DMS 273 (cell line): ENCODE results near the gene THAP7.
"Not testable (repeated sequence)": the region's sequence is repeated elsewhere in the genome, so short reads cannot be mapped to it uniquely, and the experiment has no call there.

Source experiments
- DNase-seq: peaks from one replicate; lab custom pipeline; 2025; ENCODE audit not compliant: unreplicated experiment; lab: John Stamatoyannopoulos, UW

THAP7 gene

DNA sequence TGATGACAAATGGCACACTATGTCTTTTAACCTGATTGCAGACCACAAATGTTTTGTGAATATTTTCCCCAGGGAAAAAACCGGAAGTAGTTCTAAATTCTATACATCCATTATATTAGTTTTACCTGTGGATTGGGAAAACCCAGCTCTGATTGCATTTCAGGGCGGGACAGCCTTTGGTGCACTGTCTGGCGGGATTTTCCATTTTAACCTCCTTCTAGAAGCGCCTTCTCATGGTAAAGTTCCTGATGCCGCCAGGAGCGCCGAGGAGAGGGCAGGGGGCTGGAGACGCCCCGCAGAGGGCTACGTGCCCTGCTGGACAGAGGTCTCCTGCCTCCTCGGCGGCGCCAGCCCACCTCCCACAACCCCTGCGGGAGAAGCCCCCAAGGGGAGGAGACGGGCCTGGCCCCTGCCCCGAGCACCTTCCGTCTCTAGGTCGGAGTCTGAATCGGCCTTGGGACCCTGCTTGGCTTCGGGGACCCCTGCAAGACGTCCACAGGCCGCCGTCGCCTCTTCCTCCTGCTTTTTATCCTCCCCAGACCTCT lies 11.8 kb upstream of the THAP7 start:
- no peak for DNase-seq

DNA sequence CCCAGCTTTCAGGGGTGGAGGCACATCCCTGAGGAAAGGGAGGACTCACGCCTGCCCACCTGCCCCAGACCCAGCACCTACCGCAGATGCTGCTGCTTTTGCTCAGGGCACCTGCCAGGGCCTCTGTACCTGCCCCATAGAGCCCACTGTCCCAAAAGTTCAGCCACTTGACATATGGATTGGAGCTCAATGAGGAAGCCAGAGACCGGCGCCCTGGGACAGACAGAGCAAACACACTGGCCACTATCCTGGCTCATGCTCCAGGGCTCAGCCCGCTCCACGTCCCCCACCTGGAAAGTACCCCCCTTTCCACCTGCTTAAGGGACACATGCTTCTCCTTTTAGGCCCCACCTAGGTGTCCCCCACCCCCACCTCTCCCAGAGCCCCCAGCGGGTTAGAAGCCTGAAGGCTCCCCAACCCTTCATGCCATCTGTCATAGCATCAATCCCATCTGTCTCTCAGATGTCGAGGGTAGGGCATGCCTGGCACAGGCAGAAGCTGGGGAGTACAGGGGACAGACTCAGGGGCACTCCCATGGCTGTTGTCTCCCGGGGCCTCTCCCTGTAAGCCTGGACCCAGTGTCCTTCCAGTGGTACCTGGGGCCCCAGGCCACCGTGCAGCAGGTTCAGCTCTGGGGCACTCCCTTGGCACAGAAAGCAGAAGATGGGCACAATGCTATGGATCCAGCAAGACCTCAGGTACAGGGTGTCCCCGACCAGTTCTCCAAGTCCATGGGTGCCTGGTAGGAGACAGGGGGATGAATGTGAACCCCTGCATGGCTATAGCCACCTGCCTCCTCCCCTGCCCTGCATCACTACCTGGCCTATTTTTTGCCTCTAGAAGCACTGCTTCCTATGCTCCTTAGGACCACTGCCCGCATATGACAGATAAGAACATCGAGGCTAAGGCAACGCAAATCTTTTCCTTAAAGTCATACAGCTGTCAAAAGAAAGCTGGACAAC lies 10.8 kb upstream of the THAP7 start:
- DNase-seq: peak; percentile 80

- no peak for DNase-seq
Observed at GRCh38 chr22:21010426-21011113, 8.7 kb upstream of the THAP7 start.

GRCh38 chr22:21009638-21010425 lies 7.9 kb upstream of the THAP7 start:
- no peak for DNase-seq

DNA sequence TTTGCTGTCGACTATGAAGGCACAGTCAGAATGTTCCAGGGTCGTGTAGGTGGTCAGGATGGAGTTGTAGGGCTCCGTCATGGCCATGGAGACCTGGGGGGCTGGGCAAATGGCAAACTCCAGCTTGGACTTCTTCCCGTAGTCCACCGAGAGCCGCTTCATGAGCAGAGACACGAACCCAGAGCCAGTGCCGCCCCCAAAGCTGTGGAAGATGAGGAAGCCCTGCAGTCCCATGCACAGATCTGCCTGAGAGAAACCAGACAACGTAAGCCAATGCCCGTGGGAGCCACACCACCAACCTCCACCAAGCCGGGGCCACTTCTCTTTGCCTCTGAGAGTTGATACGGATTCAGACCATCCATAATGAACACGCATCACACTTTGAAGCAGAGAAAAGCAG lies 7.3 kb upstream of the THAP7 start:
- DNase-seq: not testable (repeated sequence)

GRCh38 chr22:21003782-21004181 lies 1.9 kb upstream of the THAP7 start:
- DNase-seq: peak; percentile 38

DNA sequence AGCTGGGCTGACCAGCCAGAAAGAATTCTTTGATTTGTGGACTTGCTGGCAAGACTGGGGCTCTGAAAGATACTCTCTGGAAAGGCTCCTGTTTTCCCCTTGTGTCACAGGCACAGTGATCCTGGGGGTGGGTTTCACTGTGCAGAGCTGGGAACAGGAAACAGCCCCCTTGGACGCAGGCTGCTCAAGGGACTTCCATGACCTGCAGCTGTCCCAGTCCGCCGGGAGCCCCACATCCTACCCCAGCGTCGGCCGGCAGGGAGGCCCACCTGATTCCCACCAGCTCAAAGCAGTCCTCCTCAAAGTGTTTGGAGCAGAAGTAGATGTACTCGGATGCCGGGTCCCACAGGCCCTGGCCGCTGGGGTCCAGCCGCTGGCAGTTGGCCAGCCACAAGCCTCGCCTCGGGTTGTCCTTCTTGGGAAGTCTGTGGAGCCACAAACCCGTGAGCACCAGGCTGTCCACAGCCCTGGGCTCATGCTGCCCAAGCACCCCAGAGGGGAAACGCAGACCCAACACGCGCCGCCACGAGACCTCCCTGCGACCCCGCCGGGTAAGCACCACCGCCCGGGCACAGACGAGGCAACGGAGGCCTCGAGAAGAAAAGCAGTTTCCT lies 824 bp downstream of the THAP7 start:
- no peak for DNase-seq

GRCh38 chr22:21000207-21000986 lies 1.5 kb downstream of the THAP7 start:
- DNase-seq: no peak

DNA sequence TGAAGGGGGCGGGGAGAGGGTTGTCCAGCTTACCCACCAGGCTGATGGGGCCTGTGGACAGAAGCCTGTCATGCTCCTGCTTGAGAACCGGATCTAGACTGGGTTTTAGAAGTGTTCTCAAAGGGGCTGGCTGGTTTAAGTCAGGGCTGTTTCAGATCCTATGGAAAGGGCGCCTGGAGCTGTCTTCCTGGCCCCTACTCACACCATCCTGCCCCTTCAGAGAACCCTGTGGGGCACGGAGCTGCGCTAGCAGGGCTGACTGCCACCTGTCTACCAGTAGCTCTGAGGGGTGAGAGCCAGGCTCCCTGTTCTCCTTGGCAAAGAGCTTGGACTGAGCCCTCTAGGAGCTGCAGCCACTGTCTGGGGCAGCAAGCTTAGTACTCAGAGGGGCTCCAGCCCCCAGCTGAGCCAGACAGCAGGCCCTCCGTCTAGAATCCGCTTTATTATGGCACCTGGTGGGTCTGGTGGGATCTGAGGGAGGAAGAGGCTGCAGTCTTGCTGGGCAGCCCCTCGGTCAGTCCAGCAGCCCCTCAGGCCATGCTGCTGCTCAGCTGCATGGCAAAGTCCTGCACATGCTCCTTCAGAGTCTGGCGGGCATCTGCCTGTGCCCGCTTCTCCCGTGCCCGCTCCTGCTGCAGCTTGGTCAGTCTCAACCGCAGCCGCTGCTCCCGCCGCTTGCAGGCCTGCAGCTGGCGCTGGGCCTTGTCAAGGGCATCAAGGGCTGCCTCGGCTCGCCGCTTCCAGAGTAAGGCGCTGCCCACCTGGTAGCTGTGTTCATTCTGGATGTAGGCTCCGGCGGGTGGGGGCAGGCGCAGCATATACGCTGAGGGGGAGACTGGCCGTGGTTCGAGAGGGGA lies 2.3 kb downstream of the THAP7 start:
- no peak for DNase-seq

DNA sequence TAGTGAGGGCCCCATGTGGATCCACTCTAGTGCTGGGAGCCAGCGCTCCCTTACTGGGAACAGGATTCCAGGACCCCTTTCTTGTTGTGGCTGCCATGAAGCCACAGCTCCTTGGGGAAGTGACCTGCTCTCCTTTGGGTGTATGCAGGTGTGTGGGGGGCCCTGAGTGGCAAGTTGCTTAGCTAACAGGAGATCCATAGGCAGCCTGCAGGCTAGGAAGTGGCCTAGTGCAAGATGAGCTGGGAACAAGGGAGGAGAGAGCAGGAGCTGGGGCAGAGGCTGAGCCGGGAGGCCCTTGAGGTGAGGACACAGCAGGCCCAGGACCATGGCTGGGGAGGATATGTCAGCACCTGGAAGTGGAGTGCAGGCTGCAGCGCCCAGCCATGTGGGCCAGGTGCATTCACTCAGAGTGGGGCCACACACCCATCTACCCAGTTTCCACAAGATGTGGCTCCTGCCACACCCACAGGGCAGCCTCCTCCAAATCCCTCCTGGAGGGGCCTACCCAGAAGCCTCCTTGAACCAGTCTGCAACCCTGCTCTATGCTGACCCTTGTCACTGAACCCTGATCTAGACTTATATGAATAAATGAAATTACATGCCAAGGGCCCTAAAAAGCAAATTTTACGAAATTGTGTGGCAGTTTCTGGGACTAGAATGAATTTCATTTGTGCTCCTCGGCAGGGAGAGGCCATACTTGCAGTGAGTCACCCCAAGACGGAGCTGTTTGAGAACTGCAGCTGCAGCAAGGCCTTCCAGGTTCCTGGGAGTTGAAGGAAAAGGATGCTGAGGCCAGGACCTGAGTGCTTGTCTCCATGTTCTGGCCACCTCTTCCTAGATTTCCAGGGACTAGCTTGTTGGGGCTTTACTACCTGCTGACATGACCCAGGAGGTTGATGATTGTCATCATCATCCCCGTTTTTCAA lies 3.2 kb downstream of the THAP7 start:
- no peak for DNase-seq

DNA sequence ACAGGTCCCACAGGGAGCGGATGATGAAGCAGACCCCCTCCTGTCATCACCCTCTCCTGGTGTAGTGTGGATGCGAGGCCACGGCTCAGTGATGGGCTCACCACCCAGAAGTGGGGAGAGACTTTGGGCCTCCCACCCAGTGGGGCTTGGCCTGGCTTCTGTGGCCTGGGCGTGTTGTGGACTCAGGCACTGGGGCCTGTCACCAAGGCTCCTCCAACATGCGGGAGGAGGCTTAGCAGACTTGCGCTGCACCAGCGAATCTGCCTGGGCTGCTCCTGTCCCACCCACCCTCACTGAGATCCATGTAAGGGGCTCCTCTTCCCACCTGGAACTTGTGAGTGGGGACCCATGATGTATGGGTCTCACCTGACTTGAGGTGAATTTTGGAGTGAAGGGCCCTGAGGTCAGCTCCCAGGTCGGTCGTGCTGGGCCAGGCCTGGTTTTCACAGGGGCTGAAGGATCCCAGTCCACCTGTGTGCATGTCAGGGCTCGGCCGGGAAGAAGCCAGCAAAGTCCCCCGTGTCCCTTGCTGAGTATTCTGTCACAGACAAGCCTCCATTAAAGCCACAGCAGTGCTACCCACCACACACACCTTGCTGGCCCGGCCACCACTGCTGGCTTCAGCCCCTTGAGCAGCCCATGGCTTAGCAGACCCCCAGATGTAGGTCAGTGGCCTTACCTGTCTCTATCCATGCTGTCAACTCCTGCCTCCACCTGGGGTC lies 4.2 kb downstream of the THAP7 start:
- DNase-seq: no peak

GRCh38 chr22:20996598-20997535 lies 5.1 kb downstream of the THAP7 start:
- no peak for DNase-seq

- no peak for DNase-seq
Observed at GRCh38 chr22:20996031-20996410, 5.9 kb downstream of the THAP7 start.

- no peak for DNase-seq
Observed at GRCh38 chr22:20995329-20996030, 6.4 kb downstream of the THAP7 start.

DNA sequence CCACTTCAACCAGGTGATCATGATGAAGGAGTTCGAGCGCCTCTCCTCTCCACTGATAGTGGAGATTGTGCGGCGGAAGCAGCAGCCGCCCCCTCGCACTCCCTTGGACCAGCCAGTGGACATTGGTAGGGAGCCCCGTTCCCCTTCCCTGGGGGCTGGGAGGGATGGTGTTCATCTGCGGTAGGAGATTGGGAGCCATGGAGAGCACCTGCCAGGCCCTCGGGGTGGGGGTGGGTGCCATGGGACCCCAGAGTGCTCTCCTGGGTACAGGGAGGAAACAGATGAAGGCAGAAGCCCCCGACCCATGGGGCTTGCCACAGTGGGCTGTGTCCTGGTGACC lies 7.0 kb downstream of the THAP7 start:
- DNase-seq: no peak
